ENCODE data around the gene PDCL3.

DNA sequence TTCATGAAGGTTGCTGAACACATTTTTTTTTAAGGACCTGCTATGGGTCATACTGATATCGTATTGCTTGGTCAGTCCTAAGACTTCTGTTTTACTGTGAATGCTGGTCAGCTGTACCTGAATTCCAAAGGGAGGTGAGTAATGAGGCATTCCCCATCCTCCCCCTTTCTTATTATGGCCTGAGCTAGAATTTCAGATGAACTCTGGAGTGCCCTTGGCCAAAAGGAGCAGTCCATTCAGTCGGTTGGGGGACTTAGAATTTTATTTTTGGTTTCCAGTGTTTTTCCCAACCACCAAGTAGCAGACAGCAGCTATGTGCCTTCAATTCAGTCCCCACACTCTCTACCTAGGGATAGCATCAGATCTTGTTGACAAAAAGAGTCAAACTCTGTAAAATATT, 26.9 kb upstream of the PDCL3 start:
- TF ChIP-seq CTCF (IDR thresholded peaks at IDR 0.05) (no peak), EZH2 (IDR thresholded peaks at IDR 0.05) (no peak)
